Endothelial cell (in vitro differentiated cells): ENCODE results near the gene ECEL1. TPM values are rescaled to one million over a fixed set of nuclear protein-coding genes. Genes with fewer than 3 reads are reported as not detected.

Experiments
- DNase-seq: peaks from one replicate; pipeline ENCODE4 v3.0.0; 2021; ENCODE audit warnings: low spot score
- H3K27ac Mint-ChIP-seq: one replicate; pipeline ENCODE4 v1.8.0; 2021; ENCODE audit warnings: mixed read lengths, inconsistent platforms; ENCODE audit not compliant: unreplicated experiment
- H3K27me3 Mint-ChIP-seq: one replicate; pipeline ENCODE4 v1.8.0; 2021; ENCODE audit warnings: mild to moderate bottlenecking, moderate library complexity, mixed read lengths, inconsistent platforms; ENCODE audit not compliant: unreplicated experiment
- H3K36me3 Mint-ChIP-seq: one replicate; pipeline ENCODE4 v1.8.0; 2021; ENCODE audit warnings: mild to moderate bottlenecking, low read depth, mixed read lengths, inconsistent platforms; ENCODE audit not compliant: unreplicated experiment
- H3K4me1 Mint-ChIP-seq: one replicate; pipeline ENCODE4 v1.8.0; 2021; ENCODE audit warnings: mild to moderate bottlenecking, mixed read lengths, inconsistent platforms; ENCODE audit not compliant: unreplicated experiment
- H3K4me3 Mint-ChIP-seq: one replicate; pipeline ENCODE4 v1.8.0; 2021; ENCODE audit warnings: mild to moderate bottlenecking, mixed read lengths, inconsistent platforms; ENCODE audit not compliant: unreplicated experiment
- H3K9me3 Mint-ChIP-seq: one replicate; pipeline ENCODE4 v1.8.0; 2021; ENCODE audit warnings: mixed read lengths, inconsistent platforms; ENCODE audit not compliant: unreplicated experiment
- CTCF ChIP-seq: fragments of 200-600 bp; sonication (generic); IDR thresholded peaks from one replicate; pipeline ENCODE4 v1.5.0; 2021; ENCODE audit warnings: antibody characterized with exemption; ENCODE audit not compliant: unreplicated experiment
- total RNA-seq: library from RNA; stranded (reverse); fragmentation: NEBNext Ultra II Directional; extraction: Animal tissue kit (Norgen Biotek cat#: 25700); gene quantifications from one replicate; pipeline ENCODE4 v1.2.1, GENCODE V29; 2021; ENCODE audit not compliant: unreplicated experiment

The ECEL1 gene
- total RNA-seq, 1 donor from 2014 or later: not detected

GRCh38 chr2:232508251-232508650 is 20.6 kb upstream of the ECEL1 start:
- Mint-ChIP-seq H3K4me1 (no peaks in the 10 kb centered on the region), H3K36me3 (no peaks in the 10 kb centered on the region), H3K9me3 (no peaks in the 10 kb centered on the region), H3K27me3 (peaks cover 16% of the 10 kb centered on the region), H3K4me3 (no peak overlapping the region), H3K27ac (no peak overlapping the region)
- DNase-seq: no peak
- TF ChIP-seq CTCF: no peak

DNA sequence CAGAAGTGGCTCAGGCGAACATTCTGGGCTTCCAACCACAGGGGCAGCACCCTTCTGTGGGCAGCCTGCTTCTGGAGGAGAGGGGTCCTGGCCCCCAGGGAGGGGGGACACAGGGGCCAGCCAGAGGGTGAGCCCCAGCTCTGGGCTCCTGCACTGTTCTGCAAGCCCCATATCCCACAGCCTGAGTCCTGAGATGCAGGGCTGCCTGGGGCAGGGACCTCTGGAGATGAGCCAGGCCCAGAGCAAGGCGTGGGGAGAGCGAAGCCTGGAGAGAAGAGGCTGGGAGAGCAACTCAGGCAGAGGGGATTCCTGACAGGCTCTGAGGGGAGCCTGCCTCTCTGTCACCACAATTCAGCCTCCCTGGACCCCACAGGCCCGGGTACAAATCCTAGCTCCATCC is 19.1 kb upstream of the ECEL1 start:
- no peak for TF ChIP-seq CTCF
- H3K4me3 Mint-ChIP-seq: no peak overlapping the region
- no peaks in the 10 kb centered on the region for H3K4me1 Mint-ChIP-seq
- no peaks in the 10 kb centered on the region for H3K9me3 Mint-ChIP-seq
- H3K36me3 Mint-ChIP-seq: no peaks in the 10 kb centered on the region
- H3K27ac Mint-ChIP-seq: no peak overlapping the region
- H3K27me3 Mint-ChIP-seq: peaks cover 16% of the 10 kb centered on the region
- DNase-seq: no peak

DNA sequence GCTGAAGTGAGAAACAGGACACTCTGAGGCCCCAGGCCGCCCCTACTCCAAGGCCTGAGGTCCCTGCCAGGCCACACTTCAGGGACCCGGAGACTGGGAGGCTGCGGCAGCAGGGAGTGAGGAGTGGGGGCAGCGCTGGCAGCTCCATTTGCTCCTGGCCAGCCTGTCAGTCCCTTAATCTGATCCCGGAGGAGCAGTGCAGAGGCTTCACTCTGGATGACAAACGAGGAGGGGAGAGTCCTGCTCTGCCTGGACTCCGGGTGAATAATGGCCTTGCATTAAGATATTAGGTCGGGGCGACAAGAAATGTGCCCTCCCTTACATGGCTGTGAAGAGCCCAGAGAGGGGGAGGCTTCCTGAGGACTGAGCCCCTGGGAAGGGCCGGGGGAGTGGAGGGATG is 18.2 kb upstream of the ECEL1 start:
- DNase-seq: no peak
- no peaks in the 10 kb centered on the region for H3K9me3 Mint-ChIP-seq
- no peaks in the 10 kb centered on the region for H3K36me3 Mint-ChIP-seq
- no peak overlapping the region for H3K4me3 Mint-ChIP-seq
- no peak overlapping the region for H3K27ac Mint-ChIP-seq
- no peak for TF ChIP-seq CTCF
- H3K27me3 Mint-ChIP-seq: peaks cover 18% of the 10 kb centered on the region
- H3K4me1 Mint-ChIP-seq: no peaks in the 10 kb centered on the region

DNA sequence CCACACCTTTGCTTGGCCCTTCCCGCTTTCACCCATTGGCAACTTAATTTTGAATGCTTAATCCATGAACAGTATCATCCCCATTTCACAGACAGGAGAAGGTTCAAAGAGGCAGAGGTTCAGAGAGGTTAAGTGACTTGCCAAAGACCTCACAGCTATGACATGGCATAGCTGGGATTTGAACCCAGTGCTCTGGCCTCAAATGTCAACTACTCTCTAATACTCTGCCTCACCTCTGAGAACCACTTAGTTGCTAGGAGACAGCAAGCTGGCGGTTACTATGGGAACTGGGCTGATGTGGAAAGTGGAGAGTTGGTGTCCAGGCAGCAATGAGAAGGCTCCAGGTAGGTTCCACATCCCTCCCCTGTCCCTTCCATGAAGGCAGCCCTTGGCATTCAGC is 16.8 kb upstream of the ECEL1 start:
- Mint-ChIP-seq H3K4me3 (no peak overlapping the region), H3K9me3 (no peaks in the 10 kb centered on the region), H3K27me3 (peaks cover 20% of the 10 kb centered on the region), H3K4me1 (no peaks in the 10 kb centered on the region), H3K27ac (no peak overlapping the region), H3K36me3 (no peaks in the 10 kb centered on the region)
- TF ChIP-seq CTCF: no peak
- DNase-seq: no peak

- H3K27ac Mint-ChIP-seq: no peak overlapping the region
- no peaks in the 10 kb centered on the region for H3K9me3 Mint-ChIP-seq
- H3K36me3 Mint-ChIP-seq: no peaks in the 10 kb centered on the region
- peaks cover 17% of the 10 kb centered on the region for H3K27me3 Mint-ChIP-seq
- DNase-seq: no peak
- H3K4me1 Mint-ChIP-seq: no peaks in the 10 kb centered on the region
- TF ChIP-seq CTCF: no peak
- H3K4me3 Mint-ChIP-seq: peak overlapping the region; percentile 42
Observed at GRCh38 chr2:232503809-232504323, 16.2 kb upstream of the ECEL1 start.
